HEK293T (cell line): ENCODE data around the gene CCSAP.

ENCODE experiments used
- CTCF ChIA-PET: fragments of 350-600 bp; formaldehyde crosslinking; extraction: SDS; loops from one replicate; lab custom pipeline; 2021; ENCODE audit warnings: antibody characterized with exemption, inconsistent platforms; lab: Yijun Ruan, JAX
- POLR2A ChIA-PET: fragments of 350-600 bp; formaldehyde crosslinking; extraction: SDS; loops from one replicate; lab custom pipeline; 2020; ENCODE audit warnings: antibody characterized with exemption, inconsistent platforms; lab: Yijun Ruan, JAX
- DNase-seq: peaks from one replicate; pipeline ENCODE4 v3.0.0; 2012; ENCODE audit warnings: mixed read lengths; ENCODE audit errors: extremely low spot score
- ARNT ChIP-seq: fragments of 450-650 bp; IDR thresholded peaks from 2 replicates; pipeline ENCODE4 v1.6.1; 2017; ENCODE audit warnings: mild to moderate bottlenecking
- BHLHE40 ChIP-seq: fragments of 450-650 bp; IDR thresholded peaks from 2 replicates; pipeline ENCODE4 v1.6.1; 2016; ENCODE audit warnings: mild to moderate bottlenecking, moderate library complexity, borderline replicate concordance
- CTBP1 ChIP-seq: fragments of 450-650 bp; IDR thresholded peaks from 2 replicates; pipeline ENCODE4 v1.6.1; 2016; ENCODE audit warnings: borderline replicate concordance
- ELF4 ChIP-seq: fragments of 450-650 bp; IDR thresholded peaks from 2 replicates; pipeline ENCODE4 v1.6.1; 2017; ENCODE audit warnings: antibody characterized with exemption
- FOXA1 ChIP-seq: fragments of 450-650 bp; IDR thresholded peaks from 2 replicates; pipeline ENCODE4 v1.6.1; 2016; ENCODE audit warnings: mild to moderate bottlenecking
- FOXK2 ChIP-seq: fragments of 450-650 bp; IDR thresholded peaks from 2 replicates; pipeline ENCODE4 v1.6.1; 2016; ENCODE audit warnings: mild to moderate bottlenecking
- FOXM1 ChIP-seq: fragments of 450-650 bp; IDR thresholded peaks from 2 replicates; pipeline ENCODE4 v1.6.1; 2017; ENCODE audit warnings: mild to moderate bottlenecking, borderline replicate concordance
- HDGF ChIP-seq: fragments of 450-650 bp; IDR thresholded peaks from 2 replicates; pipeline ENCODE4 v1.6.1; 2017; ENCODE audit warnings: antibody characterized with exemption, borderline replicate concordance
- L3MBTL2 ChIP-seq: fragments of 450-650 bp; conservative IDR thresholded peaks from 2 replicates; pipeline ENCODE4 v1.6.1; 2016; ENCODE audit warnings: mild to moderate bottlenecking
- LEF1 ChIP-seq: fragments of 450-650 bp; IDR thresholded peaks from 2 replicates; pipeline ENCODE4 v1.6.1; 2017; ENCODE audit warnings: mild to moderate bottlenecking, borderline replicate concordance
- NFRKB ChIP-seq: fragments of 450-650 bp; IDR thresholded peaks from 2 replicates; pipeline ENCODE4 v1.6.1; 2016; ENCODE audit warnings: mild to moderate bottlenecking, moderate library complexity
- PKNOX1 ChIP-seq: fragments of 450-650 bp; IDR thresholded peaks from 2 replicates; pipeline ENCODE4 v1.6.1; 2016
- SP1 ChIP-seq: fragments of 450-650 bp; IDR thresholded peaks from 2 replicates; pipeline ENCODE4 v1.6.1; 2017
- SUZ12 ChIP-seq: fragments of 450-650 bp; IDR thresholded peaks from 2 replicates; pipeline ENCODE4 v1.6.1; 2016; ENCODE audit warnings: mild to moderate bottlenecking
- TARDBP ChIP-seq: fragments of 450-650 bp; IDR thresholded peaks from 2 replicates; pipeline ENCODE4 v1.6.1; 2016
- ZNF384 ChIP-seq: fragments of 450-650 bp; IDR thresholded peaks from 2 replicates; pipeline ENCODE4 v1.6.1; 2016

Gene CCSAP

GRCh38 chr1:229279242-229279641, 63.6 kb downstream of the CCSAP start:
- POLR2A ChIA-PET = no interaction called here
- CTCF ChIA-PET = no interaction called here
- TF ChIP-seq LEF1 = no peak
- TF ChIP-seq ARNT = no peak
- TF ChIP-seq SUZ12 = no peak
- TF ChIP-seq BHLHE40 = no peak
- TF ChIP-seq L3MBTL2 = no peak
- no peak for TF ChIP-seq ZNF384
- TF ChIP-seq ELF4 = no peak
- TF ChIP-seq FOXK2 = no peak
- TF ChIP-seq CTBP1 = no peak
- no peak for TF ChIP-seq SP1
- TF ChIP-seq PKNOX1 = no peak
- TF ChIP-seq FOXM1 = no peak
- TF ChIP-seq FOXA1 = no peak
- TF ChIP-seq NFRKB = no peak
- TF ChIP-seq HDGF = no peak
- TF ChIP-seq TARDBP = no peak
- DNase-seq = no peak

- DNase-seq = no peak
- TF ChIP-seq ZNF384 = no peak
- TF ChIP-seq FOXK2 = no peak
- no peak for TF ChIP-seq ELF4
- TF ChIP-seq CTBP1 = no peak
- TF ChIP-seq LEF1 = no peak
- TF ChIP-seq L3MBTL2 = no peak
- no peak for TF ChIP-seq TARDBP
- TF ChIP-seq NFRKB = no peak
- TF ChIP-seq SUZ12 = no peak
- no peak for TF ChIP-seq FOXA1
- no peak for TF ChIP-seq PKNOX1
- no peak for TF ChIP-seq FOXM1
- TF ChIP-seq SP1 = no peak
- no peak for TF ChIP-seq BHLHE40
- TF ChIP-seq HDGF = no peak
- no peak for TF ChIP-seq ARNT
- ChIA-PET CTCF (no interaction called here), POLR2A (interaction anchor here (0.7 kb wide), 1 partner anchor 64 kb away, joined by 3 read pairs; the partner anchor contains the start of gene CCSAP)
Measured at GRCh38 chr1:229278120-229278741, 64.6 kb downstream of the CCSAP start.

- TF ChIP-seq CTBP1 = no peak
- no peak for TF ChIP-seq BHLHE40
- TF ChIP-seq PKNOX1 = no peak
- no peak for TF ChIP-seq SP1
- TF ChIP-seq FOXK2 = no peak
- POLR2A ChIA-PET = no interaction called here
- CTCF ChIA-PET = no interaction called here
- no peak for DNase-seq
Measured at GRCh38 chr1:229275005-229275404, 67.8 kb downstream of the CCSAP start.

GRCh38 chr1:229273507-229274232, 69.2 kb downstream of the CCSAP start:
- ChIA-PET CTCF (interaction anchor here (0.7 kb wide), 1 partner anchor 82 kb away, joined by 3 read pairs; no protein-coding TSS in a partner anchor), POLR2A (interaction anchor here (1.3 kb wide), 1 partner anchor 234 kb away, joined by 5 read pairs; the partner anchor contains the start of gene NUP133)
- no peak for DNase-seq
- TF ChIP-seq ZNF384 (no peak; the same call in 1 of the 2 replicates), ELF4 (no peak), L3MBTL2 (no peak), FOXA1 (no peak), SUZ12 (no peak)

- no peak for DNase-seq
- ChIA-PET CTCF (interaction anchor here (0.7 kb wide), 1 partner anchor 83 kb away, joined by 3 read pairs; no protein-coding TSS in a partner anchor), POLR2A (interaction anchor here (1.3 to 1.5 kb wide), 3 partner anchors 14 to 236 kb away, joined by 4 to 6 read pairs (median 5); partner anchors contain the start of gene NUP133)
- TF ChIP-seq PKNOX1 (no peak), SUZ12 (no peak), LEF1 (no peak), HDGF (no peak), FOXM1 (no peak), FOXA1 (no peak), FOXK2 (no peak), L3MBTL2 (no peak; the same call in 1 of the 2 replicates), BHLHE40 (no peak), ZNF384 (no peak), SP1 (no peak), NFRKB (no peak), CTBP1 (no peak), TARDBP (no peak), ARNT (no peak)
Measured at GRCh38 chr1:229272164-229273158, 70.4 kb downstream of the CCSAP start.
